Activated CD4-positive, alpha-beta T cell treated with anti-CD3 and anti-CD28 coated beads, Interleukin-2, Interleukin-6, amounts not matched to agents 100 ng/mL and 50 ng/mL, durations not matched to agents 16 hours and 8 hours (primary cell): ENCODE results near the gene GALNS.
A peak's percentile ranks its signal among the peaks of the same experiment; 100 is the strongest.

Experiments used
- DNase-seq: peaks from one replicate; pipeline ENCODE4 v3.0.0-alpha.2; 2020

GALNS gene

DNA sequence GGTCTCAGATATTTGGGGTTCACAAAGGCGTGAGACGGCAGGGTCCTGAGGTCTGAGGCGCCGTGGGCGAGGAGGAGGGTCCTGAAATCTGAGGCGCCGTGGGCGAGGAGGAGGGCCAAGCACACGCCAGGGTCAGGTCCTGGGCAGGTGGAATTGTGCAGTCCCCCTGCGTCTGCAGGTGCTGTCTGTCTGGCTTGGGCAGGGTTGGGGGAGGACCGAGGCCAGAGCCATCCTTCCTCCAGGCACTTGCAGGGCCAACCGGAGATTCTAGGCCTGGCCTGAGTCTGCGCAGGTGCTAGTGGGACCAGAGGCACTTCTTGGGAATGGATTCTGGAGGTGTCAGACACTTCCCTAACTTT is 42.6 kb downstream of the GALNS start:
- no peak for DNase-seq

DNA sequence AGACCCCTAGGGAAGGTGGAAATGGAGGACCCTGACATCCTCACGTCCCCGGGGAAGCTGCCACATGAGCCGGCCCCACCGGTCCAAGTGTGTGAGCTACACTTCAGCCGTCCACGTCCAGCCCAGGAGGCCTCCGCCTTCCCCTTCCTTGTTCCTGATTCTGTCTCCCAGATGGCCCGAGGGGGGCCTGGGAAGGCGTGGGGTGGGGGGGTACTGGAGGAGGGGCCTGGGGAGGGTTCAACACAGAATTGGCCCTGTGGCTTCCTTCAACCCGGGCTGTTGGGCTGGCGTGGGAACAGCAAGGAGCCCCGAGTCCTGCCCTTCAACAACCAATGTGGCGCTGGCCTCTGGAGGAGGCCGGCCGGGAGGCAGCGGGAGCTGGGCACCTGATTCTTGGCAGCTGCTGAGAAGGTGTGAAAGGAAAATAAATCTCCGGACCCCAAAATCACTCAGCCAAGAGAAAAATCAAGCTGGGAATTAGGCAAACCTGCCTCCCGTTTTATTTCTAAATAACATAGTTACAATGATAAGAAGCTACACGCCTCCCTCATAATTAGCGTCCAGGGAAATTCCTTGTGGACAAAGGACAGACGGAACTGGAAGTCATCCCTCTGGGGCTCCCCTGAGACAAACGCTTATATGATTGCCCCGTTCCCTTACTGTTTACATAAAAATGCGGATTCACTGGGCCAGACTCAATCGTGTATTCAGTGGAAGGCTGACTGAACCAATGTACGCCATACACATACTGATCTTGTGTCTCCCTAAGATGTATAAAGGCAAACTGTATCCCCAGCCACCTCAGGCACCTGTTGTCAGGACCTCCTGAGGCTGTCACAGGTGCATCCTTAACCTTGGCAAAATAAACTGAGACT is 43.2 kb downstream of the GALNS start:
- no peak for DNase-seq

DNA sequence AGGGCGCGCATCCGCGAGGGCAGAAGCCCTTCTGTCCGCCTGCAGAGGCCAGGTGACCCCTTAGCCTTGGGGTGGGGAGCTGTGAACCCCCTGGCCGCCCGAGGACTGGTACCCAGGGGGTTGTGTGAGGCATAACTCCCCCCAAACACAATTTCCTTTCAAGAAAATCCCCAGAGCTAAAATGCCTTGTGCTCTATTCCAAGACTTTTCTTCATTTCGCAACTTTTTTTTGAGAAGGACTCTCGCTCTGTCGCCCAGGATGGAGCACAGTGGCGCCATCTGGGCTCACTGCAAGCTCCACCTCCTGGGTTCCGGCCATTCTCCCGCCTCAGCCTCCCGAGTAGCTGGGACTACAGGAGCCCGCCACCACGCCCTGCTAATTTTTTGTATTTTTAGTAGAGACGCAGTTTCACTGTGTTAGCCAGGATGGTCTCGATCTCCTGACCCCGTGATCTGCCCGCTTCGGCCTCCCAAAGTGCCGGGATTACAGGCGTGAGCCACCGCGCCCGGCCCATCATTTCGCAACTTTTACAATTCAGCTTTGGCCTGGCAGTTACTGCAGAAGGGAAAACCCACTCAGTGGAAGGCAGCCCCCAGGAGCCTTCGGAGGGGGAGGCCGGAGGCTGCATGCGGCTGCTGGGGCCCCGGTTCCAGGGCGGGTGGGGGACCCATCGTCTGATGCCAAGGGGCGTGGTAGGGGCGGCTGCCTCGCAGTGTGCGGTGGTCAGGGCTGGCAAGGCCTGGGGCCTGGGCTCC is 44.1 kb downstream of the GALNS start:
- DNase-seq: peak; percentile 67

DNA sequence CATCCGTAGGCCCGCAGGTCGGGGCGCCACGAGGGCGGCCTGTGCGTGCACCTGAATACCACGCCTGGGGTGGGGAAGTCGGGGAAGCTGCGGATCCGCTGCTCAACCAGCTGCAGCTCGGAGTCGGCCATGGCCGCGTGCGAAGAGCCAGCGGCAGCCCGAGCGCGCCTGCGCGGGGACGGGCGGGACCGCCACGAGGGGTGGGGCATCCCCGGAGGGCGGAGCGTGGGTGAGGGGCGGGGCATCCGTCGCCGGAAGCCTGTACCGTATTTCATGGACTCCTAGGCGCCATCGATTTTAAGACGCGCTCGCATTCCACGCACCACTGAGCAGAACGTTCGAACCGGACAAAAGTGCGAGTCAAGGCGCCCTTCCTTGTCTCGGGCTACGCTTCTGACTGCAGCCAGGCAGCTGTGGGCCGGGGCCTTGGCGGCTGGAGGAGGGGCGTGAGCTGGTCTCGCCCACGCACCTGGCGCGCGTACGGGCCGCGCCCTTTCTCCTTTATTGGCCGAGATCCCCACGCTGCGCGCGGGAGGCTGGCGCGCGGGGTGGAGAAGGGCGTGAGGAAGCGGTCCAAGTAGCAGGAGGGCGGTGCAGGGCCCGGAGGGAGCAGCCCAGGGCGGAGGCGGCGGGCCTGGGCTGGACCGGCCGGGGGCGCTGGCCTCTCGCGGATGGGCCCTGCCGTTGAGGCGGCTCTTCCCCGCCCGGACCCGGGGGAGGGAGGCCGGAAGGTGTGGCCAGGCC is 44.8 kb downstream of the GALNS start, which contains the start of gene APRT:
TSS of gene APRT (minus strand) at position 160 of the 744 bp plus-strand sequence. CDS start at position 131, 29 bp downstream.
- DNase-seq: peak; percentile 98

DNA sequence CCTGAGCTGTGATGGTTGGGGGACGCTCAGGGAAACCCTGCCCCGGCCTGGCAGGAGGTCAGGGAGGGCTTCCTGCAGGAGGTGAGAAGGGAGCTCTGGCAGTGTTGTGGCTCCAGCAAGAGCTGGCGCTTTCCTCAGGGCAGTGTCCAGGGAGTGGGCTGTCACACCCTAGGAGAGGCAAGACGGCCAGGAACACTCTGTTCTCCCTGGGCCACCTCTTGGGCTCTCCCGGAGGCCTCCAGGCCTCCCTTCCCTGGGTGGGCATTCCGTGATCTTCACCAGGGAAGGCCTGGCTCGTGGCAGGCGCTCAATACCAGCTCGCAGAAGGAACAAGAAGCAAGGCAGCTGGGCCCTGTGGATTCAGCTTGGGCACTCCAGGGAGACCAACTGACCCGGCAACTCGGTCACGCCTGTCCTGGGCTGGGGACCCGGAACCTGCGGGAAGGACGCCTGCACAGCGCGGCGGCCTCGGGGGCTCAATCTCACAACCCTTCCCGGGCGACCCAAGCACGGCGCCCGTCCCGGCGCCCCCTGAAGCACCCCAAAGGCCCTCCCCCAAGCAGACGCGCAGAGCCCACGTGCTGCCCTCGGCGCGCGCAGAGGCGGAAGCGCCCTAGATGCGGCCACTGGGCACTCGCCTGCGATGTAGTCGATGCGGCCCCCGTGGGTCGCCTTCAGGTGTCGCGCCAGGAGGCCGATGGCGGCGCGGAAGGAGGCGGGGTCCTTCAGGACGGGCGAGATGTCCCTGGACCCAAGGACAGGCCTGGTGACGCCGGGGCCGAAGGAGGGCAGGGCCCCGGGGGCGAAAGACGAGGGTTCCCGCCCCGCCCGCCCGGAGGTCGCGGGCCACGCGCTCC is 45.6 kb downstream of the GALNS start:
- DNase-seq: peak; percentile 80

DNA sequence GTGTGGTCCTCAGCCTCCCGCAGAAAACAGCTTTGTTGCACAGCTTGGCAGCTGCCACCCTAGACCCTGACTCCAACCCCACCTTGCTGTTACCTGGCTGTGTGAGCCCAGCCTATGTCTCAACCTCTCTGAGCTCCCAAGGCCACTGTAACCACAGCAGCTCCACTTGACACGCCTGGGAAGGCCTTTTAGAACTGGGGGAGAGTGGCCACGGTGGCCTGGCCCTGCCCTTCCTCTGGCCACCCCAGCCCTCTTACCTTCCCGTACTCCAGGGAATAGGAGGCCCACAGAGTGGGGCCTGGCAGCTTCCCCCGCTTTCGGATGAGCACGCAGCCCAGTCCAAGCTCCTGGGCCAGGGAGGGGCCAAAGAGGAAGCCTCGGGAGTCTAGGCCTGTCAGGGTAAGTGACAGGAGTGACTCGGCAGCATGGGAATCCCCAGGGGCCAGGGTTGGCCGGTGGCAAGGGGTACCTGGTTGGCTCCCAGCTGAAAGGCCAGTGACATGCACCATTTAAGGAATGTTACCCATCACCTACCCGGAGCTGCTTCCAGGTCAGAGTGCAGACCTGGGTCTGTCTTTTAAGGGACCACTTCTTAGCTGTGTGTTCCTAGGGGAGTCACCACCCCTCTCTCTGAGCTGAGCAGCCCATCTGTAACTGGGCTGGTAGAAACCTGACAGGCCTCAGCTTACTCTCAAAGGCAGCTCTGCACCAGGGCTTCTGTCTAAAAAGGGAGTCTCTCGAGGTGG is 46.4 kb downstream of the GALNS start:
- DNase-seq: peak; percentile 66

DNA sequence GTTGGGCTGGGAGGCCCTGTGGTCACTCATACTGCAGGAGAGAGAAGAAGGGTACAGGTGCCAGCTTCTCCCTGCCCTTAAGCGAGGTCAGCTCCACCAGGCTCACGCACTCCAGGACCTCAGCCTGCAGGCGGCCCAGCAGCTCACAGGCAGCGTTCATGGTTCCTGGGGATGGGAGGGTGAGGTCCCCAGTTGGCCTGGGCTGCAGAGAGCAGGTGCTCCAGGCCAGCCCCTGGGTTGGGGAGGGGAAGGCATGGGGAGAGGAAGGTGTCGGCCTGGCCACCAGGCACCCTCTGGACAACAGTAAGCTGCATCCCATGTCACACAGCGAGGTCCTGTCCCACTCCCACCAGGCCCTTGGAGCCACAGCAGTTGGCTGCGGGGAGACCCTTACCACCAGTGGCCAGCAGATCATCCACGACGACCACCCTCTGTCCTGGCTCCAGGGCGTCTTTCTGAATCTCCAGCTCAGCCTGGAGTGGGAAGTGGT is 47.0 kb downstream of the GALNS start:
- peak; percentile 39 for DNase-seq

DNA sequence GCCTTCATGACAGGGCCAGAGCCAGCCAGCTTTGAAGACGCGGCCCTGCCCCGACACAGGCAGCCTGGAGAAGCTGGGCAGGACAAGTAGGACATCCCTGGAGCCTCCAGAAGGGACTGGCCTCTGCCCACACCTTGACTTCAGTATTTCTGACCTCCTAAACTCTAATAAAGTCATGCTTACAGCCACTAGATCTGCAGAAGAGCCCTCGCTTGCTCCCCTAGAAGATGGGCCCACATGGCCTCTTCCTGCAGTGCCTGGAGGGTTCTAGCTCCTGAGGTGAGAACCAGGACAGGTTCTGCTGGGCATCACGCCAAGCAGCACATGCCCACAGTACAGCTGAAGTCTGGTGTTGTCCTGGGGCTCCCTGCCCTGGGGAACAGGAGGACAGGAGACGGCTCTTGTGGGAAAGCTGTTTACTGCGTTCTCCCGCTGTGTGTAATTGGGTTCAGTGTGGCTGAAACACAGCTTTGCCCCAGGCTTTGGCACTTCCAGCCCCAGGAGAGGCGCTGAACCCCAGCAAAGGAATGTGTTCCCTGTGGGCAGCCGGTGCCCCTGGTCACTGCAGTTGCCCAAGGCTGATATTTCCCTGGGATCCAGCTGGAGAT is 47.6 kb downstream of the GALNS start:
- peak; percentile 29 for DNase-seq

DNA sequence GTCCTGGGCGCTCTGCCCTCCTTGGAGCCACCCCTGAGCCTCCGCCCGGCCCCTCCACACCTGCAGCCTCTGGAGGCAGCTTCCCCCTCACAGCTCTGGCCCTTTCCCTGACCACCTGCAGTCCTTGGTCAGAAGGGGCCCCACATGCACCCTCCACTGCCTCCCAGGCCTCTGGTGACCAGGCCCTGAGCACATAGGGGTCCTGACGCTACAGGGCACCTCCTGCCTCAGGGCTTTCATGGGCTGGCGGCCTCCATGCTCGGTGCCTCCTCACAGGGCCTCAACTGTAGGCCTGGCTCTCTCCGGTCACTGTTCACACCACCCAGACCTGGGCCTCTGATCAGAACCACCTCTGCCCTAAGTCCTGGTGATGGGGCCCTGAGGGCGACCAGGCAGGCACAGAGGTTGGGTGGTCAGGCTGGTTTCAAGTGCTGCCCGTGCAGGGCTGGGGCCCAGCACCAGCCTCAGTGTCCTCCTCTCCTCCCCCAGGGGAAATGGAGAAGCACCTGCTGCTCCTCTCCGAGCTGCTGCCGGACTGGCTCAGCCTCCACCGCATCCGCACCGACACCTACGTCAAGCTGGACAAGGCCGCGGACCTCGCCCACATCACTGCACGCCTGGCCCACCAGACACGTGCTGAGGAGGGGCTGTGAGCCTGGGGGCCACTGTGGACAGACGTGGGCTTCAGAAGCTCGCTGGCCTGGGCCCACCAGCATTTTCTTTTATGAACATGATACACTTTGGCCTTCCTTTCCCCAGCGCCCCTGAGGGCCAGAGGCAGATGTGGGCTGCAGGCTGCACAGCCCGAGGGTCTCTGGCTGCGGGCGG is 48.9 kb downstream of the GALNS start:
- no peak for DNase-seq

DNA sequence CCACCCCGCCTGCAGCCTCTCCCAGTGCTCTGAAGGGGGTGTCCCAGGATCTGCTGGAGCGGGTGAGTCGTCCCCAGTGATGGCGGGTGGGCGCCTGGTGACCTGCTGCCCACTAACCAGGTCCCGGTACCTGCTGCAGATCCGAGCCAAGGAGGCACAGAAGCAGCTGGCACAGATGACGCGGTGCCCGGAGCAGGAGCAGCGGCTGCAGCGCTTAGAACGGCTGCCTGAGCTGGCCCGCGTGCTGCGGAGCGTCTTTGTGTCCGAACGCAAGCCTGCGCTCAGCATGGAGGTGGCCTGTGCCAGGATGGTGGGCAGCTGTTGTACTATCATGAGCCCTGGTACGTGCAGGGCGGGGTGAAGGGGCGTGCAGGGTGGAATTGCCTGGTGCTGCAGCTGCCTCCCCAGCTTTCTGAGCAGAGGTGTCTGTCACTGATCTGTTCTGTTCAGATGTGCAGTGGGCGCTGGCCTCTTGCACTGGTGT is 49.6 kb downstream of the GALNS start:
- peak; percentile 14 for DNase-seq

DNA sequence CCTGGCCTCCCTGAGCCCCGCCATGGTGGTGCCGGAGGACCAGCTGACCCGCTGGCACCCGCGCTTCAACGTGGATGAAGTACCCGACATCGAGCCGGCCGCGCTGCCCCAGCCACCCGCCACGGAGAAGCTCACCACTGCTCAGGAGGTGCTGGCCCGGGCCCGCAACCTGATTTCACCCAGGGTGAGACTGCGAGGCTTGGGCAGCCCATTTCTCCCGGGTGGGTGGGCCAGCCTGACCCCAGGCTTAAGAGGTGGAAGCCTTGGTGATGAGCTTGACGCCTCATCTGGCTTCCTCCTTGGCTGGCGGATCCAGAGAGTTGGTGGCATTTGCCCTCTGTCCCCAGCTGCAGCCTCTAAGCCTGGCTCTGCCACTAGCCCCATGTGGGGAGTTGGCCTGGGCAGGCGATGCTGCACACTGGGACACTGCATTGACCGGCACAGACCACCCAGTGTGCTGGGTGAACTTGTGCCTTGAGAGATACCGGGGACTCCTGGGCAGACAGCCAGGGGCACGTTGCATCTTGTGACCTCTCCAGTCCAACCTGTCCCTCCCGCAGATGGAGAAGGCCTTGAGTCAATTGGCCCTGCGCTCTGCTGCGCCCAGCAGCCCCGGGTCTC is 50.1 kb downstream of the GALNS start:
- DNase-seq: peak; percentile 15

DNA sequence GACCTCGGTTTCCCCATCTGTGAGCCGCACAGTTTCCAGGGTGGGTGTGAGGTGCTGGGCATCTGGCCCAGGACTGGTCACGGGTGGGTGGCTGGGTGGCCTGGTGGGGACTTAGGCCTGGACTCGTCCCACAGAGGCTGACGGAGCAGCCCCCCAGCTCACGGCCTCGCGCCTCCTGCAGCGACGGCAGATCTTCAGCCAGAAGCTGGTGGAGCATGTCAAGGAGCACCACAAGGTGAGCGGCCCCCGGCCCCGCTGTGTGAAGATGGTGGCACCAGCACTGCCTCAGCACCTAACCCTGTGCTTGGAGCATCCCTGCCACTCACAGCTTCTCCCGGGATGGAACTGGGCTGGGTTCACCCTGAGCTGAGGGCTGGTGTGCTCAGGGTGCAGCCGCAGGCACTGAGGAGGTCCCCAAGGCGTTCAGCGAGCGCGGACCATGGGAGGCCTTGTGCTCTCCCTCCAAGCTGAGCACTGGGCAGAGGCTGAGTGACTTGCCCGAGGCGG is 50.8 kb downstream of the GALNS start:
- DNase-seq: no peak

DNA sequence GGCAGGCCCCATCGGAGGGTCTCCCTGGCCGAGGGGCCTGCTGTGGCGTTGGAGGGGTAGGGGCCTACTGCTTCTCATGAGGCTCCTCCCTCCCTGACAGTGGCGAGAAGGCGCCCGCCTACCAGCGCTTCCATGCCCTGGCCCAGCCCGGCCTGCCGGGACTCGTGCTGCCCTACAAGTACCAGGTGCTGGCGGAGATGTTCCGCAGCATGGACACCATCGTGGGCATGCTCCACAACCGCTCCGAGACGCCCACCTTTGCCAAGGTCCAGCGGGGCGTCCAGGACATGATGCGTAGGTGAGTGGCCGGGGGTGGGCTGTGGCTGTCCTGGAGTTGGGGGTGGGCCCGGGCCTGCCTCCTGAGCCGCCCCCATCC is 51.4 kb downstream of the GALNS start:
- DNase-seq: no peak

DNA sequence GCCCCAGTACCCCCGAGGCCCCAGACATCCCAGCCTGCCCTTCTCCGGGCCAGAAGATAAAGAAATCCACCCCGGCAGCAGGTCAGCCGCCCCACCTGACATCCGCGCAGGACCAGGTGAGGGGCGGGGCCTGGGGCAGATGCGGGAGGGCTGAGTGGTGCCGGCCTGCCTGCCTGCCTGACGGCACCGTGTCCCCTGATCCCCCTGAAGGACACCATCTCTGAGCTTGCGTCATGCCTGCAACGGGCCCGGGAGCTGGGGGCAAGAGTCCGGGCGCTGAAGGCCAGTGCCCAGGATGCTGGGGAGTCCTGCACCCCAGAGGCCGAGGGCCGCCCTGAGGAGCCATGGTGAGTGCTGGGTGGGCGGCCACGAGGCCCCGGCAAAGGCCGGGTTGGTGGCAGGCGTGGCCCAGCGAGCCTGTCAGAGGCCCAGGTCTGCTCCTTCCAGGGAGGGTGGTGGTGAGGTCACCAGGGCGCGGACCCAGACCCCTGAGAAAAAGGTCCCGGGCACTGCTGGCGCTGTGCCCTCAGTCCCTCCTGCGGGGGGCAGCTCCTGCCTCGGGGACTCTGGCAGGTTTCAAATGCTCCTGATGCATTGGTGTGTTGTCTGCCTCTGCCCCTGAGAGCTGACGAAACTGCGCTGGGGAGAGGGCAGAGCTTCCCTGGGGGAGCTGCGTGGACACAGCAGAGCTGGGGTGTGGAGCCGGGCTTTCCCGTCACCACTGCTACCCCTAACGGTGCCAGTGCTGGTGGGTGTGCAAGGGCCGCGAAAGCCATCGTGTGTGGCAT is 52.0 kb downstream of the GALNS start:
- peak; percentile 61 for DNase-seq

DNA sequence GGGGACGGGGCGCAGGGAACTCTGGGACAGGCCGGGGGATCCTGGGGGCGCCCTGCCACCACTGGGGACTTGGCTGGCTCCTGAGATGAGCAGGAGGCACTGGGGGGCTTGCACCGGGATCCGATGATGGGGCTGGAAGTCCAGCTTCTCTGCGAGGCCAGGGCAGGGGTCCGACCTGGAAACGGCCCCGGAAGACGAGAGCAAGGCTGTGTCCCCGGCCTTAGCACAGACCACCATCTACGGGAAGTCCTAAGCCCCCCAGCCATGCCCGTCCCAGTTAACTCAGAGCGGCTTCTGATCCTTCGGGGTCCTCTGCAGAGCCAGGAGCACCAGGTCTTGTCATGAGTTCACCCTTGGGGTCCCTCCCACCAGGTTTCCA is 52.6 kb downstream of the GALNS start:
- no peak for DNase-seq

DNA sequence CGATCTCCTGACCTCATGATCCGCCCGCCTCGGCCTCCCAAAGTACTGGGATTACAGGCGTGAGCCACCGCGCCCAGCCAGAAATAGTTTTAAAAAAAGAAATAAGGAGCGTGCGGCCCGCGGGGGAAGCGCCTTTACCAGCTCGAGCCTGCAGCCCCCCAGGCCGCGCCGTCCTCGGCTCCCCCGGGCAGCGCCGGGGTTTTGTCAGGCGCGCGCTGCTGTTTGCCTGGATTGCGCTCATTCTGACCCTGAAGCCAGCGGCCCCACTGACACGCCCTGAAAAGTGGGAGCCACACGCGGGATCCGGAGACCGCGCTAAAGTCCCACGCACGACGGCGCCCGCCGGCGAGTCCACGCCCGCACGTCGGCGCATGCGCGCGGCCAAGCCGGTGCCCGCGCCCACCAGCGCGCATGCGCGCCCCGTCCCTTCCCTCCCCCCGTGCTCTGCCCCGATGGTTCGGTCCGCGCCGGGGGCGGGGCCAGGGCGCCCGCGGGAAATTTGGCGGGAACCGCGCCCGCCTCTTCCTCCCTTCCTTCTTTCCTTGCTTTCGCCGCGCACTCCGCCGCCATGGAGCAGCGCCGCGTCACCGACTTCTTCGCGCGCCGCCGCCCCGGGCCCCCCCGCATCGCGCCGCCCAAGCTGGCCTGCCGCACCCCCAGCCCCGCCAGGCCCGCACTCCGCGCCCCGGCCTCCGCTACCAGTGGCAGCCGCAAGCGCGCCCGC is 53.3 kb downstream of the GALNS start, which contains the start of gene CDT1:
TSS of gene CDT1 (plus strand) at position 526 of the 724 bp plus-strand sequence. CDS start at position 569, 43 bp downstream.
- peak; percentile 92 for DNase-seq

DNA sequence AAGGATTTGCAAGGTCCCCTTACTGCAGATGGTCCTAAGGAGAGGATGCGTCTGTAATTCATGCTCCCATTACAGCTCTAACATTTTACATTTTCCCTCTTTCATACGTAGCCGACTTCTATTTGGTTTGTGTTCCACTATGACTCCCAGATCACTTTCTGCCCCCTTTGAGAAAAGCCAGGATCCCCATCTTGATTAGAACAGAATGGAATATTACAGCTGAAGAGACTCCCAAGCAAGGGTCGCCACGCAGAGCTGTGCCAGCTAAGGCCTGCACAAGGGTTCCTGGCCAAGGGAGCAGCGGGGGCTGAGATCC is 56.5 kb downstream of the GALNS start:
- DNase-seq: no peak
